ENCODE results near the gene FILIP1L. TPM values are rescaled to one million over a fixed set of nuclear protein-coding genes. Genes with fewer than 3 reads are reported as not detected.
"Not testable (repeated sequence)": the region's sequence is repeated elsewhere in the genome, so short reads cannot be mapped to it uniquely, and the experiment has no call there.

Gene FILIP1L
- total RNA-seq, 1 donor, result 213 TPM

DNA sequence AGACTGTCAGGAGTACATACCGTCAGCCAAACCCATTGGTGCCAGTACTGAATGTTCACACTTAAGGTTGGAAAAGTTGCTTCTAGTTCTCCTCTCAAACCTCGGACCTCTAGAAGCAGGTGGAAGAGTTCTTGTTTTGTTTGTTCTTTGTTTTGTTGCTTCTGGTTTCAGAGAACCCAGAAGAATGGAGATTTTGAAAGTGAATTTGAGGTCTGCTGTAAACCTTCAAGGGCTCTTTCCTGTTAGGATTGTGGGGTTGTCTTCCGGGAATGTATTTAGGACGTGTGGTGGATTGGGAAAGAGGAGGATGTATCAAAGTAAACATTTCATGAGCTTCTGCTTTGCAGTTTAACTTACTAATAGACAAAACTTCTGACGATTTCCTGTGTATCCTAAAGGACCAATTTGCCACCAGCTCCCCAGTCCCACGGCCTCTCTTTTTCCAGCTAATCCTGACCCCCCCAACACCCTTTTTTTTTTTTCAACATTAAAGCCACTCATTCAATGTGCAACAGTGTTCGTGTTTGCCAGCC, 50.3 kb downstream of the FILIP1L start:
- peak; percentile 97 for DNase-seq (ENCODE audit: low read depth)
- H3K4me3 ChIP-seq (ENCODE audit: low read depth, low read length), result peak overlapping the region; percentile 29
- TF ChIP-seq, protein P1, sequence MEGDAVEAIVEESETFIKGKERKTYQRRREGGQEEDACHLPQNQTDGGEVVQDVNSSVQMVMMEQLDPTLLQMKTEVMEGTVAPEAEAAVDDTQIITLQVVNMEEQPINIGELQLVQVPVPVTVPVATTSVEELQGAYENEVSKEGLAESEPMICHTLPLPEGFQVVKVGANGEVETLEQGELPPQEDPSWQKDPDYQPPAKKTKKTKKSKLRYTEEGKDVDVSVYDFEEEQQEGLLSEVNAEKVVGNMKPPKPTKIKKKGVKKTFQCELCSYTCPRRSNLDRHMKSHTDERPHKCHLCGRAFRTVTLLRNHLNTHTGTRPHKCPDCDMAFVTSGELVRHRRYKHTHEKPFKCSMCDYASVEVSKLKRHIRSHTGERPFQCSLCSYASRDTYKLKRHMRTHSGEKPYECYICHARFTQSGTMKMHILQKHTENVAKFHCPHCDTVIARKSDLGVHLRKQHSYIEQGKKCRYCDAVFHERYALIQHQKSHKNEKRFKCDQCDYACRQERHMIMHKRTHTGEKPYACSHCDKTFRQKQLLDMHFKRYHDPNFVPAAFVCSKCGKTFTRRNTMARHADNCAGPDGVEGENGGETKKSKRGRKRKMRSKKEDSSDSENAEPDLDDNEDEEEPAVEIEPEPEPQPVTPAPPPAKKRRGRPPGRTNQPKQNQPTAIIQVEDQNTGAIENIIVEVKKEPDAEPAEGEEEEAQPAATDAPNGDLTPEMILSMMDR (IDR thresholded peaks at IDR 0.05; ENCODE audit: insufficient read depth, low read depth, low read length), result no peak

DNA sequence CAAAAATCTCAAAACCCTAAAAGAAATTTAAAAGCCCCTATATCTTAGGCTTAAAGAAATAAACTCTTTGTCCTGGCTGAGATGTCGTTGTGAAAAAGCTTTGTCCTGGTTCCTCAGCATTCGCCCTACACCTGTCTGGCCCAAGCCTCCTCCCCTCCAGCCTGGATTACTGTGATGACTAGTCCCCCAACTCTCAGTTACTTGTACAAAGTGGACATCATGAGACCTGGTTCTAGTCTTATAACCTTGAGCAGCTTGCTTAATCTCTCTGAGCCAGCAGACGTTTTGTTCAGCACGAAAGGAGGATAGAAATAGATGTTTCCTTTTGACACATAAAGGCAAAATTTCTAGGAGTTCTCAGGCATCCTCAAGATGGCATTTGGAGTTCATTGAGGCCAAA, 51.6 kb downstream of the FILIP1L start:
- H3K4me3 ChIP-seq (ENCODE audit: low read depth, low read length), result no peak overlapping the region
- no peak for DNase-seq (ENCODE audit: low read depth)
- TF ChIP-seq, protein P1 (IDR thresholded peaks at IDR 0.05; ENCODE audit: insufficient read depth, low read depth, low read length), result no peak

DNA sequence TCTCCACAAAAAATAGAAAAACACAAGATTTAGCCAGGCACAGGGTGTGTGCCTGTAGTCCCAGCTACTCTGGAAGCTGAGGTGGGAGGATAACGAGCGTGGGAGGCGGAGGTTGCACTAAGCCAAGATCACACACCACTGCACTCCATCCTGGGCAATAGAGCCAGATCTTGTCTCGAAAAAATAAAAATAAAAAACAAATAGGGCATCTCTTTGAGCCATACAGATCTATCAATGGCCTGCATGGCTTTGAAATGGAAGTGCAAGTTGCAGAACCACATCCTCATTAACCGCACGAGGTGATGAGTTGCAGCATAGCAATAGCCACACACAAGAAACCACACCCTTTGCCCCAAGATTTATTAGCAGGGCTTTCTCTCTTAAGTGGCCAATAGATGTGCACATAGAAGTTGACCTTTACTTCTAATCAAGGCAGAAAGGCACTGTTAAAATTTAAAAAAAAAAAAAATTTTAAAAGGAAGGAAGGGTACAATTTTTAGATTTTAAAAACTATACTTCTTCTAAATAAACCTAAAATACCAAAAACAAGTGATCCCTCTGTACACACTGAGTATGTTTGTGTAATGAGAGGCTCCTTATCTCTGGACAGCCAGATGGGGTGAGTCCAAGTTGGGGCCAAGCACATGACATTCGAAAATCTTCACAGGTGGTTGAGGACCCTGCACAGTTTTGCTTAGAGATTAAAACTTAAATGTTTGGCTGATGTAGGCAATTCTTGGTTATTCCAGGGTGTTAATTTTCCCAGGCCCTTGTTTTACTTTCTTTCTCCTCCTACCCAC, 53.4 kb downstream of the FILIP1L start:
- DNase-seq (ENCODE audit: low read depth), result peak; percentile 82
- TF ChIP-seq, protein P1 (IDR thresholded peaks at IDR 0.05; ENCODE audit: insufficient read depth, low read depth, low read length), result no peak
- H3K4me3 ChIP-seq (ENCODE audit: low read depth, low read length), result no peak overlapping the region

DNA sequence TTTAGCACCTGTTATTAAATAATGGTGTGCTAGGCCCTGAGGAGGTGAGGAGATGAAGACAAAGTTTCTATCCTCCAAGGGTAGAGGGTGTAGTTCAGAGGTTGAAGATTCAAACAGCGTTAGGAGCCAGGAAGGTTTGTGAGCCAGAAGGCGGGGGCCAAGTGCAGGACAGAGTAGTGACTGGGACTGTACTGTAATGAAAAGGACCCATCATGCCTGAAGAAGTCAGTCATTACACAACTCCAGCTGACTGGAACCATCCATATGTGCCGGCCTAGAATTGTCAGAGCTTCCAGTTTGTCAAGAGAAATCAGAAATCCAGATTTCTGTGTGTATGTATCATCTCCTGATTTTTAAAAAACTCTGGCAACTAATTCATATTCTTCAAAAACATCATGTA, 54.8 kb downstream of the FILIP1L start:
- DNase-seq (ENCODE audit: low read depth), result no peak
- H3K4me3 ChIP-seq (ENCODE audit: low read depth, low read length), result no peak overlapping the region
- TF ChIP-seq, protein P1 (IDR thresholded peaks at IDR 0.05; ENCODE audit: insufficient read depth, low read depth, low read length), result no peak

DNA sequence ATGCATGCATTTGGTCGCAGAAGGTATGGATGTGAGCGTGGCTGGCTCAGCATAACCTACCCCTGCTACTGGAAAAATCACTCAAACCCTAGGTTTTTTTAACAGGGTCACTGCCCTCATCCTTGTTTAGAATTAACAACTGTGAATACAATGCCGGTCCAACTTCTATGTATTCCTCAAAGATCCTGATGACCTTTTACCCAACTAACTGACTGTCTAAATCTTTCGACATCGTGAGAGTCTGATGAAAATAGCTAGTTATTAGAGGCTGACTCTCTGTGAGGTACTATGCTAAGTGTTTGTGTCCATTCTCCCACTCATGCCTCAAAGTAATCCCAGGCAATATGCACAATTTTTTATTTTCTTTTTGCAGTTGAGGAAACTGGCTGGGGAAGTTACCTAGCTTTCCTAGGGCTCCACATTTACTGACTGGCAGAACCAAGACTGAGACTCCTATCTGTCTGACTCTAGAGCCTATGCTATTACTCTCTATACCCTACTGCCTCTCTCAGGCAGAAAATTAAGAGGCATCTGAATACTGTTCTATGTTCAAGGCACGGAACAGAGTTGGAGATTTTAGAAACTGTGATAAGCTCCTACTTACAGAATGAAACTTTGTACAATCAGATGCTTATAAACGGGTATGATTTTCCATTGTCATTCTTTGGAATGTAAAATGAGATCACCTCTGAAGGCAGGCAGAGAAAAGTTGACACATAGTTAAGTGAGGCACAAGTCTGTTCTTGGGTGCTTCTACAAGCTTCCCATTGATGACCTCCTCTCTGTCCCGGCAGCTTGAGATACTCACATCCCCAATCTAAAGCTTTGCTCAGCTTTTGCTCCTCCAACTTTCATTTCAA, 56.4 kb downstream of the FILIP1L start:
- TF ChIP-seq, protein P1 (IDR thresholded peaks at IDR 0.05; ENCODE audit: insufficient read depth, low read depth, low read length), result no peak
- no peak for DNase-seq (ENCODE audit: low read depth)
- H3K4me3 ChIP-seq (ENCODE audit: low read depth, low read length), result no peak overlapping the region

DNA sequence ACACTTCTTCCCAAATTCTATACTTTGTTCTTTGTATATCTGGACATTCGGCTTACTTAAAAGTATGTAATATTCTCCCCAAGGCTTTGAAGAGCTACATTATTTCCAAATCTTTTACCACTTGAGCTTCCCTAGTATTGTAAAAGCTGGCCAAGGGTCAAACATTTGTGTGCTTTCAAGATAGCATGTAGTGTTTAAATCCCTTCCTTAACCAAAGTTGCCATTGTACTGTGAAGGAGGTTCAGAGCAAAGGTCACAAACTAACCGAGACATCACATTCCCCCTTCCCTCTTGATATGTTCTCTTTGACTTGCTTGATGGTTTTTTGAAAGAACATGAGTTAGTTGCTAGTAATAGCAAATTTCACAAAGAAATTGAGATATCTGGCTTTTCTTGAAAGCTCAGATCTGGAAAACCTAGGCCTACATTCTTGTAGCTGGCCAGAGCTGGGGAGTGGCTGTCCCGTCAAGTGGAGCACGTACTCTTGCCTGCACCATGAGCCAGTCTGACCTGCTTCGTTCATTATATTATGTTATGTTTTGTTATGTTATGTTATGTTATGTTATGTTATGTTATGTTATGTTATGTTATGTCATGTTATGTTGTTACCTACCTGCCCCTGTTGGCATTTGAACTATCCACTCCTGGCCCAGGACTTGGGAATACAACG, 60.2 kb downstream of the FILIP1L start:
- no peak overlapping the region for H3K4me3 ChIP-seq (ENCODE audit: low read depth, low read length)
- TF ChIP-seq, protein P1 (IDR thresholded peaks at IDR 0.05; ENCODE audit: insufficient read depth, low read depth, low read length), result no peak
- no peak for DNase-seq (ENCODE audit: low read depth)

- not testable (repeated sequence) for H3K4me3 ChIP-seq (ENCODE audit: low read depth, low read length); DNase-seq (ENCODE audit: low read depth)
Measured at GRCh38 chr3:100051513-100051912, 62.8 kb downstream of the FILIP1L start.
